H9 (cell line): ENCODE data around the gene SDHA. TPM values are rescaled to one million over a fixed set of nuclear protein-coding genes. Genes with fewer than 3 reads are reported as not detected.
A peak's percentile ranks its signal among the peaks of the same experiment; 100 is the strongest.

ENCODE experiments used
- DNase-seq: peaks from one replicate; pipeline ENCODE4 v3.0.0-alpha.2; 2017
- H2AFZ ChIP-seq: one replicate; pipeline ENCODE4 v1.6.1; 2013; ENCODE audit warnings: mild to moderate bottlenecking, low read length, control low read depth, moderate library complexity
- H2AK5ac ChIP-seq: 2 replicates; pipeline ENCODE4 v1.6.1; 2013; ENCODE audit warnings: low read length, control low read depth, mixed read lengths; ENCODE audit not compliant: insufficient read length
- H2BK120ac ChIP-seq: one replicate; pipeline ENCODE4 v1.6.1; 2013; ENCODE audit warnings: low read depth, mild to moderate bottlenecking, low read length, control low read depth, inconsistent platforms; ENCODE audit not compliant: poor library complexity, severe bottlenecking
- H2BK12ac ChIP-seq: 2 replicates; pipeline ENCODE4 v1.6.1; 2013; ENCODE audit warnings: low read length, control low read depth, mixed read lengths, low read depth; ENCODE audit not compliant: insufficient read length
- H2BK15ac ChIP-seq: 2 replicates; pipeline ENCODE4 v1.6.1; 2013; ENCODE audit warnings: low read depth, low read length, control low read depth
- H2BK20ac ChIP-seq: one replicate; pipeline ENCODE4 v1.6.1; 2013; ENCODE audit warnings: low read depth, mild to moderate bottlenecking, low read length, control low read depth, inconsistent platforms; ENCODE audit not compliant: poor library complexity, severe bottlenecking
- H2BK5ac ChIP-seq: 2 replicates; pipeline ENCODE4 v1.6.1; 2013; ENCODE audit warnings: low read length, control low read depth, mixed read lengths; ENCODE audit not compliant: insufficient read length
- H3K14ac ChIP-seq: 2 replicates; pipeline ENCODE4 v1.6.1; 2013; ENCODE audit warnings: low read length, control low read depth; ENCODE audit not compliant: insufficient read depth
- H3K18ac ChIP-seq: 2 replicates; pipeline ENCODE4 v1.6.1; 2013; ENCODE audit warnings: low read depth, mild to moderate bottlenecking, mixed read lengths, low read length, control low read depth; ENCODE audit not compliant: insufficient read length
- H3K23ac ChIP-seq: 2 replicates; pipeline ENCODE4 v1.6.1; 2013; ENCODE audit warnings: low read length, control low read depth, mixed read lengths, low read depth; ENCODE audit not compliant: insufficient read length
- H3K23me2 ChIP-seq: 2 replicates; pipeline ENCODE4 v1.6.1; 2013; ENCODE audit warnings: low read depth, mild to moderate bottlenecking, mixed read lengths, low read length, control low read depth; ENCODE audit not compliant: insufficient read length, poor library complexity, severe bottlenecking
- H3K27ac ChIP-seq: 2 replicates; pipeline ENCODE4 v1.5.1; 2013; ENCODE audit warnings: low read length, control low read depth, mixed read lengths, low read depth; ENCODE audit not compliant: insufficient read length
- H3K27me3 ChIP-seq: 2 replicates; pipeline ENCODE4 v1.6.1; 2013; ENCODE audit warnings: low read length, control low read depth, inconsistent platforms; ENCODE audit not compliant: insufficient read depth
- H3K4ac ChIP-seq: 2 replicates; pipeline ENCODE4 v1.6.1; 2013; ENCODE audit warnings: low read depth, mild to moderate bottlenecking, control low read depth, inconsistent platforms, low read length, moderate library complexity
- H3K4me1 ChIP-seq: 2 replicates; pipeline ENCODE4 v1.6.1; 2013; ENCODE audit warnings: low read length, control low read depth, inconsistent platforms; ENCODE audit not compliant: insufficient read depth
- H3K4me2 ChIP-seq: 2 replicates; pipeline ENCODE4 v1.6.1; 2013; ENCODE audit warnings: low read length, control low read depth, mixed read lengths; ENCODE audit not compliant: insufficient read length, insufficient read depth
- H3K56ac ChIP-seq: 2 replicates; pipeline ENCODE4 v1.6.1; 2013; ENCODE audit warnings: low read depth, mild to moderate bottlenecking, mixed read lengths, low read length, control low read depth; ENCODE audit not compliant: insufficient read length
- H3K79me1 ChIP-seq: 2 replicates; pipeline ENCODE4 v1.6.1; 2013; ENCODE audit warnings: low read depth, mild to moderate bottlenecking, moderate library complexity, low read length, control low read depth, inconsistent platforms; ENCODE audit not compliant: insufficient read depth, poor library complexity, severe bottlenecking
- H3K79me2 ChIP-seq: 2 replicates; pipeline ENCODE4 v1.6.1; 2013; ENCODE audit warnings: low read length, control low read depth, inconsistent platforms; ENCODE audit not compliant: insufficient read depth
- H3K9ac ChIP-seq: 2 replicates; pipeline ENCODE4 v1.6.1; 2013; ENCODE audit warnings: low read length, control low read depth, mixed read lengths; ENCODE audit not compliant: insufficient read length; ENCODE audit errors: extremely low read depth
- H3K9me3 ChIP-seq: one replicate; pipeline ENCODE4 v1.6.1; 2013; ENCODE audit warnings: low read depth, low read length, inconsistent platforms; ENCODE audit not compliant: control insufficient read depth
- H3T11ph ChIP-seq: one replicate; pipeline ENCODE4 v1.6.1; 2013; ENCODE audit warnings: mild to moderate bottlenecking, low read length, control low read depth, inconsistent platforms
- H4K20me1 ChIP-seq: one replicate; pipeline ENCODE4 v1.6.1; 2013; ENCODE audit not compliant: control insufficient read depth, insufficient read length, insufficient read depth
- H4K5ac ChIP-seq: 2 replicates; pipeline ENCODE4 v1.6.1; 2013; ENCODE audit warnings: low read depth, mild to moderate bottlenecking, mixed read lengths, low read length, control low read depth; ENCODE audit not compliant: insufficient read length
- H4K8ac ChIP-seq: replicated peaks from 2 replicates; pipeline ENCODE4 v1.6.1; 2013; ENCODE audit warnings: low read length, control low read depth, mixed read lengths, low read depth; ENCODE audit not compliant: insufficient read length
- H4K91ac ChIP-seq: 2 replicates; pipeline ENCODE4 v1.6.1; 2013; ENCODE audit warnings: low read depth, mild to moderate bottlenecking, moderate library complexity, mixed read lengths, low read length, control low read depth; ENCODE audit not compliant: insufficient read length
- H3K27ac Mint-ChIP-seq, 3 experiments: 2 replicates in 2 of 3; 3 replicates in 1 of 3; pipeline ENCODE4 v1.8.0; 2020 to 2021; ENCODE audit warnings: mixed read lengths in 3 of 3, mild to moderate bottlenecking in 1 of 3, moderate library complexity in 1 of 3
- H3K27me3 Mint-ChIP-seq: 2 replicates; pipeline ENCODE4 v1.8.0; 2021; ENCODE audit warnings: low read depth, mild to moderate bottlenecking, moderate library complexity, mixed read lengths
- H3K36me3 Mint-ChIP-seq, 3 experiments: 2 replicates in 2 of 3; 3 replicates in 1 of 3; pipeline ENCODE4 v1.8.0; 2020 to 2021; ENCODE audit warnings: low read depth in 3 of 3, mixed read lengths in 3 of 3; ENCODE audit not compliant: insufficient read depth in 1 of 3
- H3K4me1 Mint-ChIP-seq, 2 experiments: 2 replicates each; pipeline ENCODE4 v1.8.0; 2020; ENCODE audit warnings: mixed read lengths in 2 of 2
- H3K4me3 Mint-ChIP-seq, 2 experiments: 2 replicates in 1 of 2; 3 replicates in 1 of 2; pipeline ENCODE4 v1.8.0; 2020 to 2021; ENCODE audit warnings: mild to moderate bottlenecking in 2 of 2, mixed read lengths in 2 of 2, moderate library complexity in 1 of 2
- H3K9me3 Mint-ChIP-seq, 2 experiments: 2 replicates in 1 of 2; 3 replicates in 1 of 2; pipeline ENCODE4 v1.8.0; 2020; ENCODE audit warnings: mild to moderate bottlenecking in 2 of 2, mixed read lengths in 2 of 2, moderate library complexity in 1 of 2
- WGBS: extraction: QIAGEN DNeasy Blood & Tissue Kit; methylation state at CpG from one replicate; pipeline ENCODE4 v1.1.7; 2013; ENCODE audit warnings: missing lambda C conversion rate, low lambda C conversion rate, mixed read lengths; ENCODE audit not compliant: insufficient read length; ENCODE audit errors: extremely low coverage; 5-methylcytosine and 5-hydroxymethylcytosine counted together
- total RNA-seq: library from RNA; stranded (reverse); gene quantifications from 2 replicates; pipeline ENCODE4 v1.2.1, GENCODE V29; 2021
- TF ChIP-seq, protein P1 (sequence below): fragments of 200-600 bp; sonication (generic); conservative IDR thresholded peaks from 3 replicates; pipeline ENCODE4 v1.8.0; 2021; ENCODE audit warnings: antibody characterized with exemption, mild to moderate bottlenecking

The SDHA gene
- total RNA-seq, 1 experiment from 2014 or later: 84.8 TPM

DNA sequence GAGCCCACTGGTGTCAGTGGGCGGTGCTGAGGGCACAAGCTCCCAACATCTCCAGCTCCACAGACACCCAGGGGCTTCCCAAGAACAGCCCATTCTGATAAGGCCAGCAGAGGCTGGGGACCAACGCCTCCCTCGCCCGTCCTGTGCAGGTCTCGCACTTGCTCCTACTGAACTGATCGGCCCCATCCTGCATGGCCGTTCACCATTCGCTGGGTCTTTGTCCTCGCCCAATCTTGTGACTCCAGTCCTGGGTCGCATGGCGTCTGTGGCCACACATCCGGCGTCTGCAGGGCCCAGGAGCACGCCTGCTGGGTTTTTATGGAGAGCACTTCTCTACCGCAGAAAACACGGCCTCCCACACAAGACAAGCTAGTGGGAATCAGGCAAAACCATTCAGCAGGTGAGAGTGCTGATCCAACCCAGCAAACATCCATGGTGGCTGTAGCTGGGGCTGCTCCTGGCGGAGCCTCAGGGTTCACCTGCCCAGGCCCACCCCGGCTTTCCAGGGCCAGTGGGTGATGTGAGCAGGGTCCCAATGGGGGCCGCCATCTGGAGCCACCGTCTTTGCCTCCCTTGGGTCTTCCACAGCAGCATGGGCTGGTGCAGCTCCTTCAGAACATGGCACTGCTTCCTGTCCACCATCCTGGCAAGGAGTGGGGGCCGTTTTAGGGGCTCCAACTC is 19.5 kb upstream of the SDHA start:
- no peak overlapping the region for H3K4ac ChIP-seq
- H3K79me2 ChIP-seq: no peaks in the 10 kb centered on the region
- H4K20me1 ChIP-seq: no peaks in the 10 kb centered on the region
- H2BK120ac ChIP-seq: no peak overlapping the region
- H3K14ac ChIP-seq: no peak overlapping the region; the same call in 1 of the 2 replicates
- H3K4me1 ChIP-seq: no peaks in the 10 kb centered on the region
- no peak overlapping the region for H3K23ac ChIP-seq
- H4K91ac ChIP-seq: no peak overlapping the region
- no peaks in the 10 kb centered on the region for H3K27me3 ChIP-seq
- no peak overlapping the region for H3K4me2 ChIP-seq
- Mint-ChIP-seq H3K4me3 (no peak overlapping the region), H3K27me3 (peaks cover 3% of the 10 kb centered on the region), H3K4me1 (peaks cover 11 to 21% of the 10 kb centered on the region in 2 experiments), H3K36me3 (peaks cover 0 to 6% (median 2%) of the 10 kb centered on the region in 3 experiments; a peak in 4 of 7 replicates), H3K27ac (peak overlapping the region in 1 of 3 experiments; percentile 64; a peak in 1 of 7 replicates), H3K9me3 (no peaks in the 10 kb centered on the region)
- H3K56ac ChIP-seq: no peak overlapping the region
- no peak overlapping the region for H3T11ph ChIP-seq
- no peaks in the 10 kb centered on the region for H3K9me3 ChIP-seq
- H4K5ac ChIP-seq: no peak overlapping the region
- H2BK12ac ChIP-seq: no peak overlapping the region
- no peaks in the 10 kb centered on the region for H3K79me1 ChIP-seq
- no peak overlapping the region for H3K27ac ChIP-seq
- H3K9ac ChIP-seq: no peak overlapping the region
- H2BK15ac ChIP-seq: no peak overlapping the region
- no peak overlapping the region for H3K18ac ChIP-seq
- H3K23me2 ChIP-seq: no peaks in the 10 kb centered on the region
- no peak overlapping the region for H2BK5ac ChIP-seq
- DNase-seq: no peak
- TF ChIP-seq, protein P1, sequence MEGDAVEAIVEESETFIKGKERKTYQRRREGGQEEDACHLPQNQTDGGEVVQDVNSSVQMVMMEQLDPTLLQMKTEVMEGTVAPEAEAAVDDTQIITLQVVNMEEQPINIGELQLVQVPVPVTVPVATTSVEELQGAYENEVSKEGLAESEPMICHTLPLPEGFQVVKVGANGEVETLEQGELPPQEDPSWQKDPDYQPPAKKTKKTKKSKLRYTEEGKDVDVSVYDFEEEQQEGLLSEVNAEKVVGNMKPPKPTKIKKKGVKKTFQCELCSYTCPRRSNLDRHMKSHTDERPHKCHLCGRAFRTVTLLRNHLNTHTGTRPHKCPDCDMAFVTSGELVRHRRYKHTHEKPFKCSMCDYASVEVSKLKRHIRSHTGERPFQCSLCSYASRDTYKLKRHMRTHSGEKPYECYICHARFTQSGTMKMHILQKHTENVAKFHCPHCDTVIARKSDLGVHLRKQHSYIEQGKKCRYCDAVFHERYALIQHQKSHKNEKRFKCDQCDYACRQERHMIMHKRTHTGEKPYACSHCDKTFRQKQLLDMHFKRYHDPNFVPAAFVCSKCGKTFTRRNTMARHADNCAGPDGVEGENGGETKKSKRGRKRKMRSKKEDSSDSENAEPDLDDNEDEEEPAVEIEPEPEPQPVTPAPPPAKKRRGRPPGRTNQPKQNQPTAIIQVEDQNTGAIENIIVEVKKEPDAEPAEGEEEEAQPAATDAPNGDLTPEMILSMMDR: no peak
- H2AFZ ChIP-seq: no peak overlapping the region
- no CpG with 5 or more reads among the region's 21 CpGs for WGBS
- H2AK5ac ChIP-seq: no peak overlapping the region
- H2BK20ac ChIP-seq: no peak overlapping the region
- no peak overlapping the region for H4K8ac ChIP-seq
